Neural cell (in vitro differentiated cells): ENCODE data around the gene TMEM266. TPM values are rescaled to one million over a fixed set of nuclear protein-coding genes. Genes with fewer than 3 reads are reported as not detected.
"Not testable (repeated sequence)": the region's sequence is repeated elsewhere in the genome, so short reads cannot be mapped to it uniquely, and the experiment has no call there.

ENCODE experiments used
- H2AFZ ChIP-seq: fragments of 200-600, 300-800 bp; sonication (generic), shearing (Covaris generic); 2 replicates; pipeline ENCODE4 v1.6.0; 2014; ENCODE audit warnings: low read depth, mild to moderate bottlenecking, antibody characterized with exemption, low read length, moderate library complexity
- H3F3A ChIP-seq: fragments of 200-600 bp; shearing (Covaris generic); 2 replicates; pipeline ENCODE4 v1.6.1; 2016; ENCODE audit warnings: mild to moderate bottlenecking, moderate library complexity, mixed read lengths, antibody characterized with exemption, low read length; ENCODE audit not compliant: insufficient read depth, poor library complexity, severe bottlenecking
- H3K27ac ChIP-seq: fragments of 200-600, 300-800 bp; sonication (generic), shearing (Covaris generic); 2 replicates; pipeline ENCODE4 v1.5.1; 2014; ENCODE audit warnings: mild to moderate bottlenecking, low read length, moderate library complexity
- H3K27me3 ChIP-seq: fragments of 300-800, 200-600 bp; sonication (generic), shearing (Covaris generic); 2 replicates; pipeline ENCODE4 v1.6.0; 2014; ENCODE audit warnings: mild to moderate bottlenecking, low read depth, low read length, moderate library complexity; ENCODE audit not compliant: insufficient read depth
- H3K36me3 ChIP-seq: fragments of 300-800, 200-600 bp; sonication (generic), shearing (Covaris generic); 2 replicates; pipeline ENCODE4 v1.5.1; 2014; ENCODE audit warnings: mild to moderate bottlenecking, antibody characterized with exemption, low read length, moderate library complexity; ENCODE audit not compliant: insufficient read depth
- H3K4me2 ChIP-seq: fragments of 300-800, 200-600 bp; sonication (generic), shearing (Covaris generic); 2 replicates; pipeline ENCODE4 v1.6.0; 2014; ENCODE audit warnings: mild to moderate bottlenecking, low read length
- H3K4me3 ChIP-seq: fragments of 300-800, 200-600 bp; sonication (generic), shearing (Covaris generic); 2 replicates; pipeline ENCODE4 v1.5.1; 2014; ENCODE audit warnings: mild to moderate bottlenecking, low read length, moderate library complexity
- H3K79me2 ChIP-seq: fragments of 200-600 bp; shearing (Covaris generic); replicated peaks from 2 replicates; pipeline ENCODE4 v1.6.0; 2014; ENCODE audit warnings: mild to moderate bottlenecking, low read length, moderate library complexity; ENCODE audit not compliant: insufficient read depth
- H3K9ac ChIP-seq: fragments of 300-800, 200-600 bp; sonication (generic), shearing (Covaris generic); 2 replicates; pipeline ENCODE4 v1.6.1; 2016; ENCODE audit warnings: mild to moderate bottlenecking, low read length, mixed read lengths
- H3K9me2 ChIP-seq: fragments of 200-600 bp; shearing (Covaris generic); 2 replicates; pipeline ENCODE4 v1.6.1; 2016; ENCODE audit warnings: mild to moderate bottlenecking, low read length, mixed read lengths; ENCODE audit not compliant: insufficient read depth
- H3K9me3 ChIP-seq: fragments of 200-600, 300-800 bp; sonication (generic), shearing (Covaris generic); 2 replicates; pipeline ENCODE4 v1.6.1; 2016; ENCODE audit warnings: mild to moderate bottlenecking, mixed run types, low read length, moderate library complexity, mixed read lengths
- H4K20me1 ChIP-seq: fragments of 200-600 bp; shearing (Covaris generic); 2 replicates; pipeline ENCODE4 v1.6.1; 2016; ENCODE audit warnings: mild to moderate bottlenecking, mixed run types; ENCODE audit not compliant: insufficient read depth
- CTCF ChIP-seq: fragments of 450-650 bp; IDR thresholded peaks from 2 replicates; pipeline ENCODE4 v1.5.1; 2014; ENCODE audit warnings: antibody characterized with exemption, mild to moderate bottlenecking, moderate library complexity; ENCODE audit not compliant: poor library complexity, severe bottlenecking
- EP300 ChIP-seq: fragments of 450-650 bp; conservative IDR thresholded peaks from 2 replicates; pipeline ENCODE4 v1.6.1; 2014; ENCODE audit warnings: antibody characterized with exemption, mild to moderate bottlenecking, moderate library complexity; ENCODE audit not compliant: poor library complexity, severe bottlenecking
- EZH2 ChIP-seq: fragments of 200-600, 300-800 bp; shearing (Covaris generic), sonication (generic); IDR thresholded peaks from 2 replicates; pipeline ENCODE4 v1.6.1; 2014; ENCODE audit warnings: antibody characterized with exemption, low read length, borderline replicate concordance, mild to moderate bottlenecking; ENCODE audit not compliant: insufficient read depth, poor library complexity, severe bottlenecking
- MXI1 ChIP-seq: fragments of 450-650 bp; conservative IDR thresholded peaks from 2 replicates; pipeline ENCODE4 v1.6.1; 2014; ENCODE audit warnings: antibody characterized with exemption, mild to moderate bottlenecking; ENCODE audit not compliant: poor library complexity, severe bottlenecking
- POLR2AphosphoS5 ChIP-seq: IDR thresholded peaks from 2 replicates; pipeline ENCODE4 v1.6.1; 2012
- RAD21 ChIP-seq: fragments of 450-650 bp; conservative IDR thresholded peaks from 2 replicates; pipeline ENCODE4 v1.6.1; 2014; ENCODE audit warnings: antibody characterized with exemption, mild to moderate bottlenecking, moderate library complexity
- SMC3 ChIP-seq: fragments of 450-650 bp; conservative IDR thresholded peaks from 2 replicates; pipeline ENCODE4 v1.6.1; 2014; ENCODE audit warnings: antibody characterized with exemption, mild to moderate bottlenecking, moderate library complexity; ENCODE audit not compliant: poor library complexity
- TAF1 ChIP-seq: IDR thresholded peaks from 2 replicates; pipeline ENCODE4 v1.6.1; 2012; ENCODE audit warnings: low read depth
- polyA plus RNA-seq: library from polyadenylated mRNA; depleted of rRNA; stranded (reverse); fragments of >200 nt; gene quantifications from 2 replicates; pipeline ENCODE4 v1.2.3, GENCODE V29; 2014
- TF ChIP-seq, protein P1 (sequence below): IDR thresholded peaks from 2 replicates; pipeline ENCODE4 v1.6.1; 2012; ENCODE audit warnings: borderline replicate concordance

The TMEM266 gene
- polyA plus RNA-seq, 1 donor from 2014 or later = 17.6 TPM

GRCh38 chr15:76038512-76038911, 21.3 kb upstream of the TMEM266 start:
- Histone ChIP-seq H3K4me2 (no peak overlapping the region), H3F3A (no peaks in the 10 kb centered on the region), H3K27me3 (no peaks in the 10 kb centered on the region), H3K9me2 (no peaks in the 10 kb centered on the region), H3K9ac (no peak overlapping the region), H3K79me2 (no peaks in the 10 kb centered on the region), H3K9me3 (peaks cover 3% of the 10 kb centered on the region), H2AFZ (no peak overlapping the region), H4K20me1 (no peaks in the 10 kb centered on the region), H3K27ac (no peak overlapping the region), H3K4me3 (no peak overlapping the region), H3K36me3 (no peaks in the 10 kb centered on the region)
- no peak for TF ChIP-seq RAD21
- no peak for TF ChIP-seq CTCF
- TF ChIP-seq SMC3 = no peak
- TF ChIP-seq TAF1 = no peak
- no peak for TF ChIP-seq MXI1
- TF ChIP-seq EZH2 = no peak
- TF ChIP-seq EP300 = no peak
- no peak for TF ChIP-seq POLR2AphosphoS5
- TF ChIP-seq, protein P1, sequence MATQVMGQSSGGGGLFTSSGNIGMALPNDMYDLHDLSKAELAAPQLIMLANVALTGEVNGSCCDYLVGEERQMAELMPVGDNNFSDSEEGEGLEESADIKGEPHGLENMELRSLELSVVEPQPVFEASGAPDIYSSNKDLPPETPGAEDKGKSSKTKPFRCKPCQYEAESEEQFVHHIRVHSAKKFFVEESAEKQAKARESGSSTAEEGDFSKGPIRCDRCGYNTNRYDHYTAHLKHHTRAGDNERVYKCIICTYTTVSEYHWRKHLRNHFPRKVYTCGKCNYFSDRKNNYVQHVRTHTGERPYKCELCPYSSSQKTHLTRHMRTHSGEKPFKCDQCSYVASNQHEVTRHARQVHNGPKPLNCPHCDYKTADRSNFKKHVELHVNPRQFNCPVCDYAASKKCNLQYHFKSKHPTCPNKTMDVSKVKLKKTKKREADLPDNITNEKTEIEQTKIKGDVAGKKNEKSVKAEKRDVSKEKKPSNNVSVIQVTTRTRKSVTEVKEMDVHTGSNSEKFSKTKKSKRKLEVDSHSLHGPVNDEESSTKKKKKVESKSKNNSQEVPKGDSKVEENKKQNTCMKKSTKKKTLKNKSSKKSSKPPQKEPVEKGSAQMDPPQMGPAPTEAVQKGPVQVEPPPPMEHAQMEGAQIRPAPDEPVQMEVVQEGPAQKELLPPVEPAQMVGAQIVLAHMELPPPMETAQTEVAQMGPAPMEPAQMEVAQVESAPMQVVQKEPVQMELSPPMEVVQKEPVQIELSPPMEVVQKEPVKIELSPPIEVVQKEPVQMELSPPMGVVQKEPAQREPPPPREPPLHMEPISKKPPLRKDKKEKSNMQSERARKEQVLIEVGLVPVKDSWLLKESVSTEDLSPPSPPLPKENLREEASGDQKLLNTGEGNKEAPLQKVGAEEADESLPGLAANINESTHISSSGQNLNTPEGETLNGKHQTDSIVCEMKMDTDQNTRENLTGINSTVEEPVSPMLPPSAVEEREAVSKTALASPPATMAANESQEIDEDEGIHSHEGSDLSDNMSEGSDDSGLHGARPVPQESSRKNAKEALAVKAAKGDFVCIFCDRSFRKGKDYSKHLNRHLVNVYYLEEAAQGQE = no peak

- H3K9me3 ChIP-seq, H3K4me3 ChIP-seq, H2AFZ ChIP-seq, H3K9ac ChIP-seq, H4K20me1 ChIP-seq, H3K27ac ChIP-seq, H3K4me2 ChIP-seq, H3K79me2 ChIP-seq, H3K36me3 ChIP-seq, H3F3A ChIP-seq, H3K27me3 ChIP-seq, H3K9me2 ChIP-seq: not testable (repeated sequence)
Measured at GRCh38 chr15:76054201-76054600, 5.6 kb upstream of the TMEM266 start.

DNA sequence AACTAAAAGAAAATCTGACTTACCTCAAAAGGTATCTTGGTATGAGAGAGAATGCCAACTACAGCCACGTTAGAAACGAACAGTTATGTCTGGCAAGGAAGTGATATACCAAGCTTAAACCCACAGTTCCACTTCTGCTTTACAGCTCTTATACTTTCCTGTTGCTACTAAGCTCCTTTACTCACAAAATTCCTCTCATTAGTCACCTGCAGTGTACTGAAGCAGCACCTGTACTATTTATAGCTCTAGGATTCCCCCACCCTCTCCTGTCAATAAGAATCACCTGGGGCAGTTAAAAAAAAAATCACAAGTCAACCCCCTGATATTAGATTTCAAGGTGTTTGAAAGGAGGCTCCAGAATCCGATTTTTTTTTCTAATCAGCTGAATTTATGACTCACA, 2.9 kb upstream of the TMEM266 start:
- no peaks in the 10 kb centered on the region for H3K36me3 ChIP-seq
- H3K4me2 ChIP-seq = no peak overlapping the region
- no peaks in the 10 kb centered on the region for H4K20me1 ChIP-seq
- no peak overlapping the region for H3K27ac ChIP-seq
- no peak overlapping the region for H3K9ac ChIP-seq
- H2AFZ ChIP-seq = no peak overlapping the region
- H3K79me2 ChIP-seq = no peaks in the 10 kb centered on the region
- H3F3A ChIP-seq = peaks cover 5% of the 10 kb centered on the region
- H3K9me2 ChIP-seq = no peaks in the 10 kb centered on the region
- no peaks in the 10 kb centered on the region for H3K9me3 ChIP-seq
- H3K27me3 ChIP-seq = no peaks in the 10 kb centered on the region
- H3K4me3 ChIP-seq = no peak overlapping the region
- TF ChIP-seq EP300 (no peak), POLR2AphosphoS5 (no peak), TAF1 (no peak), RAD21 (no peak), CTCF (no peak), EZH2 (no peak), SMC3 (no peak), MXI1 (no peak)
- TF ChIP-seq, protein P1 = no peak
